Lung microvascular endothelial cell (primary cell): Measurements from ENCODE around the gene FOXP2. TPM values are rescaled to one million over a fixed set of nuclear protein-coding genes. Genes with fewer than 3 reads are reported as not detected.

ENCODE experiments used
- DNase-seq, 2 donors: peaks; one replicate each; pipeline versions ENCODE4 v3.0.0 to v3.0.0-alpha.2; 2010; ENCODE audit warnings: low read depth in 2 of 2
- total RNA-seq: library from RNA; depleted of rRNA; stranded (reverse); fragments of >200 nt; gene quantifications from 2 replicates; pipeline ENCODE4 v1.2.1, GENCODE V29; 2014

The FOXP2 gene
- total RNA-seq, 1 donor from 2014 or later, result 13.7 TPM

DNA sequence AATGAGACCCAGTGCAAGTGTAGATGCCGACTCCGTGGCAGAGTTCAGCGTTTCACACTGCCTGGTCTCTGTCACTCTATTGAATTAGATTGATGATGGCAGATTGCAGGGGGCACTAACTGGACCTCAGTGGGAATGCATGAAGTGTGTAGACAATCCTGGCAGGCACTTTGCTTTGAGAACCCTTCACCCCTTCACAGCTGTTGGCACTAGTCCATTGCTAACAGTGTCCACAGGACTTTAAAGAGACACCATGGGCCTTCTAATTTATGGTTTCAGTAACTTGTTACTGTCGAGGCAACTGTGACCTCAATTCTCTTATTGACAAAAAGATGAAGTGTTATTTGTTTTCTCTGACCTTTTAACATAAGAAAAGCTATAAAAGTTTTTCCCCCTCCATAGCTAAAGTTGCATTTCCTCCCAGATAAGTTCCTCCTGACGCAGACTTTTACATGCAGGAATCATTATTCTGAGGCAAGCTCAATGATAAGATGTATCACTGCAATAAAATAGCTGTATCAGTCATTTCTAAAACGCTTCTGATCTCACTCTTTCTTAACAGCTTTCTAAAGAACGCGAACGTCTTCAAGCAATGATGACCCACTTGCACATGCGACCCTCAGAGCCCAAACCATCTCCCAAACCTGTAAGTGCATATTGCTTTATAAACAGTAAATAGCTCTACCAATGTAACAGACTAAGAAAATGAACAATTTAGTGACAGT lies 238.9 kb downstream of the FOXP2 start:
- peak in 1 of 2 donors; percentile 63 for DNase-seq

GRCh38 chr7:114656466-114656865 lies 241.9 kb downstream of the FOXP2 start:
- no peak for DNase-seq

DNA sequence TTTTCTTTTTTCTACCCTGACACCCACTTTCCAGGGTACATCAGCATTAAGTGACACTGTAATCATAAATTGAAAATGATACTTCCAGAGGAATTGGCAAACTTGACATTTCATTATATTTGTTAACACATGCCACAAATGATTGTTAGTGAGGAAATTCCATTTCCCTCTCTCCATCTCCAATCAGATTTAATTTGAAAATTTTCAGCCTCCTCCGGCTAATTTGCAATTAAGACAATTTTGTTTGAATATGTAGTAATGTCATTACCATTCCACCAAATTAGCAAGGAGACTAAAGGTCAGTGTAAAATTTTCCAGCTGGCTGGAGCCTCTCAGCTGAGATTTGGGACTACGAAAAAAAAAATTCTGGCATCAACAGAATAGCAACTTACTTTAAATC lies 242.7 kb downstream of the FOXP2 start:
- DNase-seq, result no peak

DNA sequence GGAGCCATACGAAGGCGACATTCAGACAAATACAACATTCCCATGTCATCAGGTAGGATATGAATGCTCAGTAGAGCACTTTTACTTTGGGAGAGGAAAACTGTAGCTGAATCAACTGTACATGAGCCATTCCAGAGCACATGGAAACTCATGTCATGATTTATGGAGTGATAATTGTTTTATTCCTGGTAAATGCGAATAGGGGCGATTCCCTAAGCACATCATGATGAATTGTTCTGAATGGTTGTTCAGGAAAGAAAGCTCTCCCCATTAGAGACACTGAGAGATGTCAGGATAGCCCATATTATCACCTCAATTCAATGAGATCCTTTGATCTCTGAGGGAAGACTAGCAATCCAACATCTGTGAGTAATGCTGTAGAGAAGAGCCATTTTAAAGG lies 243.6 kb downstream of the FOXP2 start:
- no peak for DNase-seq

GRCh38 chr7:114659409-114660125 lies 245.0 kb downstream of the FOXP2 start:
- DNase-seq, result no peak

DNA sequence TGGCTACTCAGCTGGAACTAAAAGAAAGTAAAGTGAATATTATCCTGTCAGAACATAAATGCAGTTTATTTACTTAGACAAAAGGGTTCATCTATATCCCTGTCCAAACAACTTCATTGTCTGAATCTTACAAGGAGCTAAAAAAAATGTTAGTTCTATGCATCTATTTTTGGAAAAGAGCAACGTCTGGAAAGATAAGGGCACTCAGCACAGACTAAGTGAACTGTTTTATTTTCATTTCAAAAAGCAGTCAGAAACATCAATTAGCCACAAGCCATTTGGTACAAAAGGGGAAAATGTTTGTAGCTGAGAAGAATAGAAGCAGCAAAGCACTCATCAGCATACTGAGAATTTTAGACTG lies 245.5 kb downstream of the FOXP2 start:
- no peak for DNase-seq

DNA sequence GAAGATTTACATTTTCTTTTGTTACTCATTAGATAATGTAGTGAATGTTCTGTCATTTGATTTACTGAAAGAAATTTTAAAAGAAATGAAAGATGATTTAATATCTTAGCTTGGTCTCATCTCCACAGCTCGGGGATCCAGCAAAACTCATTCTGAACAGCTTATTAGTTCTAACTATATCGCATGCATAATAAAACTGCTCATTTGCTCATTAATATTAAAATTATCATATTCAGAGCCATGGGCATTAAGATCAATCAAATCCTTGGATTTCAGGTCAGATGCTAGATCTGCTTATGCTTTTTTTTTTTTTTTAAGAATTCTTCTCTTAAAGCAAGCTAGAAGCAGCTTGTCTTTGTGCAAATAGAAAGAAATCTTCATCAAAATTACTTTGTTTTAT lies 246.1 kb downstream of the FOXP2 start:
- DNase-seq, result no peak

DNA sequence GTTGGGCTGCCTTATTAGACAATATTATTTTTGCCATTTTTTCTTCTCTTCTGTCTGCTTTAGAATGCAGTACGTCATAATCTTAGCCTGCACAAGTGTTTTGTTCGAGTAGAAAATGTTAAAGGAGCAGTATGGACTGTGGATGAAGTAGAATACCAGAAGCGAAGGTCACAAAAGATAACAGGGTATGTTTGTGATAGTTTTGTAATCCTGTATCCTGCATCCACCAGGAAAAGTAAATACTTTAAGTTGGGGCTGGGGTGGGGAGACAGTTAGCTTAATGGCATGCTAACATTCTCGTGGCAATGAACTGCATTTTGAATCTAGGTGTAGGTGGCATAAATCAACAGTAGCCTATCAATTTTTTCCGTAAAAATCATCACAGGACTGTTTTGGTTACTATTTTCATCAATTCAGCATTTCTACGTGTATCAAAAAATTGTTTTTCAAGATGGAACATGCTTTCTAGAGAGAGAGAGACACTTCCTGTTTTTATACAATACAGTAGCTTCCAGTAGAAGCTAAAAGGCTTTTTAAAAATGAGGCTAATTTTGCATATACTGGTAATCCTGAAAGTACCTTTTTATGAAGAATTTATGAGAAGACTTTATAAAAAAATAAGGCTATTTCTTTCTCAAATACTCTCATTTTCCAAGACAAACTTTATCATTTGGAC lies 247.5 kb downstream of the FOXP2 start:
- DNase-seq, result no peak

DNA sequence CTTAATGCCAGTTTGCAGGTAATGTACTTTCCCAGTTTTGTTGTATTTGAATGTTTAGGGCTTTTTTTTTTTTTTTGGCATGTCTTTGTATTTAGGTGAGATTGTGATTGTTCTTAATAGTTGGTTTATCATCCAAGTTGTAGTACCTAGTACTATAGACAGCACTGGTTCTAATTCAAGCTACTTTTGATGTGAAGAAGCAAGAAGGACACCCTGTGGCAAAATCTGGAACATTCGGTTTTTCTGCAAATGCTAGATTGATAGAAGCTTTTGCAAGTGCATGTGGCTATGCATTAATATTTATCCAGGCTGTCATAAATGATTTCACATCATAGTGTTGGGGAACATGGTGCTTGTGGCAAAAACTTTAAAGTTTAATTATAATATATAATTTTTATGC lies 248.9 kb downstream of the FOXP2 start:
- DNase-seq, result peak; percentile 0 to 72

- no peak for DNase-seq
Measured at GRCh38 chr7:114670676-114671075, 256.1 kb downstream of the FOXP2 start.

- DNase-seq, result no peak
Measured at GRCh38 chr7:114671563-114672123, 257.0 kb downstream of the FOXP2 start.

GRCh38 chr7:114678116-114678515 lies 263.5 kb downstream of the FOXP2 start:
- DNase-seq, result no peak

- DNase-seq, result no peak
Measured at GRCh38 chr7:114687238-114687637, 272.6 kb downstream of the FOXP2 start.

GRCh38 chr7:114688443-114689055 lies 273.9 kb downstream of the FOXP2 start:
- DNase-seq, result no peak

GRCh38 chr7:114689406-114689805 lies 274.8 kb downstream of the FOXP2 start:
- no peak for DNase-seq

DNA sequence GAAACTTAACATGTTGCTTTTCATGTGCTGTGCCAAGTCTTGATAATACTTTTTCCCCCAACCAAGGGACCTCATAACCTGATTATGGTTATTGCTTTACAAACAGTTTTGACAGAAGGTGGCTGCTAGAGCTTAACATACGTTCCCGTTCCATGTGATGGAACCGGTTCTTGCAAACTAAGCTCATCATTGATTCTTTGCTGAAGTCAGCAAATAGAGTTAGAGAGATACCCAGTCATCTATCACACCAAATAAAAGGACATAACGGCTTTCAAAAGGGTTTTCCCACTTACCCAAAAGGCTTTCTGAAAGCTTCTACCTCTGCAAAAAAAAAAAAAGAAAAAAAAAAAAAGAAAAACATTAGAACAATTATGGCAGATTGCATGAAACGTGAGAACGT lies 277.0 kb downstream of the FOXP2 start:
- DNase-seq, result no peak

DNA sequence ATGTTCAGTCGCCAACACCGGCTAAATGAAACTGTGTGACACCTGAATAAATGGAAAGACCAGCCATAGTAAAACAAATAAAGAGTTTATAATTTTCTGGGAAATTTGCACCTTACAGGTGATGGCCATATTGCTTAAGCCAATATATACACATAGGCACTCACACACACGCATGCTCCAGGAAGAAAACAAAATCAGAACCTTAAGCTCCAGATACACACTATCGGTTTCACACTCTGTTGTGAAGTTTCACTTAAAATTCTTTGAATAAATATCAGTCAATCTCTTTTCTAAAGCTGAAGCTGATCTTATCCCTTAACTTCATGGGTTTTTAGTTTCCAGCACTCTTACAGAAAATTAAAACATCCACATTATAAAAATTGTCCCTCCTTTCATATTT lies 280.6 kb downstream of the FOXP2 start:
- no peak for DNase-seq

DNA sequence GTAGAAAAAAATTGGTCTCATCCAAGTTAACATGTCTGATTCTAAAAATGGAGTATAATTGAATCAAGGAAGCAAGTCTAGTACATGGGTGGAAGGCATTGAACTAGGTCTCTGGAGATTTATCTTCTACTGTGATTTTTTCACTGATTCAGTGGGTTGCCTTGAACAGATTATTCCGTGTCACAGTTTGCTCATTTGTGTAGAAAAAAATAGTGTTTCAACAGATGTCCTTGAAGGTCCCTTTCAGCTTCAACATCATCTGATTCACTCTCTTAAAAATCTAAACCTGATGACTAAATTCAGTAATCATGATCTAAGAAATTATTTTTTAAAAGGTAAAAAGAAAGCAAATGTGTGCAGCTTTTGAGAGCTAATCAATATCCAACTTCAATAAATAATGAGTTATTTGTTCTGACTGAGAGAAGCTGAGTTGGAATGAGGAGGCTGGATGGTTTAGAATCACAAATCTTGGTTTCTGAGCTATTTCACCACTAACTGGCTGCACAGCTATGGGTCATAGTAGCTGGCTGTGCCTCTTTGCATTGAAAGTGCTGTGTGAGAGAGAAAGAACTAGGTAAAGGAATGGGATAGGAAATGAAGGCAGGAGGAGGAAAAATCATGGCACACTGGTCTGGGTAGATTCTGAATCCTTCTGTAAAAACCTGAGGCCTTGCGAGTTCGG lies 285.8 kb downstream of the FOXP2 start:
- no peak for DNase-seq

- peak in 1 of 2 donors; percentile 90 for DNase-seq
Measured at GRCh38 chr7:114703677-114704076, 289.1 kb downstream of the FOXP2 start.

GRCh38 chr7:114708646-114709045 lies 294.0 kb downstream of the FOXP2 start:
- no peak for DNase-seq

GRCh38 chr7:114710499-114710898 lies 295.9 kb downstream of the FOXP2 start:
- DNase-seq, result no peak
